Epithelial cell of alveolus of lung (primary cell): ENCODE results near the gene SYT2. TPM values are rescaled to one million over a fixed set of nuclear protein-coding genes. Genes with fewer than 3 reads are reported as not detected.

Experiments
- total RNA-seq: library from RNA; depleted of rRNA; stranded (reverse); fragments of >200 nt; gene quantifications from 2 replicates; pipeline ENCODE4 v1.2.1, GENCODE V29; 2015

Gene SYT2
- total RNA-seq = not detected in 2 replicates

DNA sequence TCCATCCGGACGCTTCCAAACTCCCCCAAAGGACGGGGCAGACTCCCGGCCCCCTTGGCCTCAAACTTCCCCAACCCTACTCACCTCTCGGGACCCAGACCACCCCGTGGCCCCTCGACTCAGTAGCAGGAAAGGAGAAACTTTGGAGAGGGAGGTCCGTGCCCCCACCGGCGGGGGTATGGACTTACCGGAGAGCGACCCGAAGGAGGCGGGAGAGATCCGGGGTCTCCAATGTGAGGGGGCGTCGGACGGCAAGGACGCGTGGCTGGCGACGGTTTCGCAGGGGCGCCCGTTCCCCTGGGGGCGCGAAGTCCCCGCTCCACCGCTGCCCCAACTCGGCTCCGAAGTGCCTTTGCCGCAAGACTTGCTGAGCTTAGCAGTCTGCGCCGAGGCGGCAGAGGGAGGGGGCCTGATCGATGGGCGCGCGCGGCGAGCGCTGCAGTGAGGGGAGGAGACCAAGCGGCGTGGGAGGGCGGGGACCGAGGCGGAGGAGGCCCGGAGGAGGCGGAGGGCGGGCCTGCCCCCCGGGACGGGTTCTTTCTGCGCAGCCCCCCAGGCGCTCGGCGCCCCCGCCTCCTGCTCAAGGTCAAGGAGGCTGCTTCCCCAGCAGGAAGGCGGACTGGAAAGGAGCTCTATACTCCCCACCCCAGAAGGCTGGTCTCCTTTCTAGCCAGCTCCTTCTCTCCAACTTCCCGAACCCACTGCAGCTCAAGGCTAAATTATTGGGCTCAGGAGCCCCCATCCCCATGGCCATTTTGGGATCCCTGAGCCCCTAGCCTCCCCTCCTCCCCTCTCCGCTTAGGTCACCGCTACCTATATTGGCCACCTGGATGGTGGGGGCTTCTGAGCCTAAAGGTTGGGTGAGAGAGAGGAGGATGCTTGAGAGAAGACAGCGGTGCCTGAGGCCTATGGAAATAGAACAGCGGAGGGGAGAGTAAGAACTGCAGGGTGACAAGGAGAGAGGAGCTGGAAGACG, at the start of gene SYT2:
TSS of gene SYT2 (minus strand) at position 385 of the 976 bp plus-strand sequence. CDS start 104,682 bp downstream, outside the sequence.

Other genes starting within 250 kb of the SYT2 start
- 48.2 and 93.4 TPM in 2 replicates for gene KDM5B, start 98.0 kb upstream of the SYT2 start, total RNA-seq
- gene PCAT6, start 100.5 kb upstream of the SYT2 start, total RNA-seq = 0.65 and 2.4 TPM in 2 replicates
- gene RABIF, start 178.7 kb upstream of the SYT2 start, total RNA-seq = 4.2 and 5.9 TPM in 2 replicates
- gene KLHL12, start 216.8 kb upstream of the SYT2 start, total RNA-seq = 18.6 and 21.6 TPM in 2 replicates
- 60.5 and 64.0 TPM in 2 replicates for gene ADIPOR1, start 247.9 kb upstream of the SYT2 start, total RNA-seq